ENCODE data around the gene OPCML.

The OPCML gene

DNA sequence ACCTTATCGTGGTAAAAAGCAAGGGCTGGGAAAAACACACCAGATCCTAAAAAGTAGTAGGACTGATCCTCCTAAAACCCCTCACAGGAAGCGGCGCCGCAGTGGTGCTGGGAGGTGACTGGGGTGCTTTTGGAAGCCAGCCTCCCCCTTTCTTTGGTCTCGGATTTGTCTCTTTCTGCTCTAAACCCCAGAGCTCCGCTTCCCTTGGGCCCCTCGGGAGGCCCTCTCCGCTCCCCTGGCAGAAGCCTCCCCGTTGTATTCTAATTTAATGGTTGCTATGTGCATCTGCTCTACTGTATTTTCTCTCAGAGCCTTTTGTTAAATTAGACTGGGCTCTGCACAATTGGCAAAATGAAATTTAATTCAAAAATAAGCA lies 587.7 kb downstream of the OPCML start:
- DNase-seq (ENCODE audit: low read depth, low spot score): no peak

DNA sequence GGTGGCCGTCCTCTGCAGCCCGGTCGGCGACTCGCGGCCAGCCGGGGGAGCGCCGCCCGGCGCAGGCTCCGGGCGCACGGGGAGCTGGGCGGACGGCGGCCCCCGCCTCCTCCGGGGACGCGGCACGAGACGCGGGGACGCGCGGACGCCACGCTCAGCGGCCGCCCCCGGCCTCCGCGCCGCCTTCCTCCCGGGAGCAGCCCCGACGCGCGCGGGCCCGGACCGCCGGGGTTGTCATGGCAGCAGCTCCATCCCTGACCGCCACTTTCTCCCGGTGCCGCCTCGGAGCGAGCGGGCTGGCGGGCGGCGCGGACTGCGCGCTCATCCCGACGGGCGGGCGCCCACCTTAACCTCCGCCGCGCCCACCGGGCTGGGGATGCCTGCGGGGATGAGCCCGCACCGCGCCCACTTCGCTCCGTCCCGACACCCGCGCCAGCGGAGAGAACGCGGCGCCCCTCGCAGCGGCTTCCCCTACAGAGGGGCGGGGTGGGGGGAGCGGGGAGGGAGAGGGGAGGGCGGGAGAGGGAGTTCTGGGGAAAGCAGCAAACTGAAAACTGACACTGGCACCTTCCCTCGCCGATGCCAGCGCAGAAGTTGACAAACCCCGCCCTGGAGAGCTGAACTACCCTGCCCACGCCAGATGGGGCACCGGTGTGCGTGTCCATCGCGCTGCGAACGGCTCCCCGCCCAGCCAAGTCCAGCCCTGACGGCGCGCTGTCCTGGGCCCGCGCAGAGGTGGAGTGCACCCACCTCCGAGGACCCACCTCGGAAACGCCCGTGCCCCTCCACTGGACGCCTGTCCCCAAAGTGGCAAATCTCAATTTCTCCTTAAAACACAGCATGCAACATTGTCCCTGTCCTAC lies 588.4 kb downstream of the OPCML start:
- no peak for DNase-seq (ENCODE audit: low read depth, low spot score)

DNA sequence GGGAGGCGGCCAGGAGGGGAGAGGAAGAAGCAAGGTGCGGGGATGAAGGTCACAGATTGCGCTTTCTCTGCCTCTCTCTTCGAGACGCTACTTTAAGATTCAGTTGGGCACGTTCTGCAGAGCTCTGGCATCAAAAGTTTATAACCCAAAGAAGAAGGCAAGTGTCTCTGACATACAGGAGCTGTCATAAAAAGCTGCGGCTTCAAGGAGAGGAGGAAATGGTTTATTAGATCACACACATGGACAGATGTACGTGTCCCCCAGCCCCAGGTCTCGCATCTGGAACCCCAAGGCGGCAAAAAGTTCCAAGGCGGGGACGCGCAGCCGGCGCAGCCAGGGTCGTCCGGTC lies 589.0 kb downstream of the OPCML start:
- no peak for DNase-seq (ENCODE audit: low read depth, low spot score)

DNA sequence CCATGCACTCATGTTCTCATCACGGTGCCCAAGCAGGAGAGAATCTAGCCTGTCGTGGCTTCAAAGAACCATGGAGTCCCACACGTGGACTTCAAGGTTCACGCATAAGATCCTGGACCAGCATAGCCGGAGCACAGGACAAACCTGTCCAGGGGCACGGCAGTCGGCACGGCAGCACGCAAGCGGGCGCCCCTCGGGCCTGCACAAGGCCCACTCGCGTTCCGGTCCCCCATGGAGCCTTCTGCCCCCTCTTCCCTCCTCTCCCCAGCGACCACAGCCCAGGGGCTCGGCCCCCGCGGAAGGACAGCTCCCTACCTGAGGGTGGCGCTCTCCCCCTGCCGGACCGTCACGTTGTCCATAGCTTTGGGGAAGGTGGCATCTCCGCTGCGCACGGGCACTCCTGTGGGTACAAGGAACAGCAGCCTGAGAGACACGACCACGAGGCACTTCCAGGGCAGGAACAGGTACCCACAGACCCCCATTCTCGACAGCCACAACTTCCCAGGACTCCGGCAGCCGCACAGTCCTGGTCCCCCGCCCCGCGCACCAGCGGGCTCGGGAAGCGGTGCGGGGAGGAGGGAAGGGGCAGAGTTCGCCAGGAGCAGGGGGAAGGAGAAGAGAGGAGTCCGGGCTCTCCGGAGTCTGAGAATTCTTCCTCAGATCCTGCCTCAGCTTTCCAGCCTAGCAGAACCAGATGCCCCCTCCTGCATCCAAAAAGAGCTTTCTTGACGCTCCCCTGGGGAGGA lies 589.5 kb downstream of the OPCML start:
- no peak for DNase-seq (ENCODE audit: low read depth, low spot score)

DNA sequence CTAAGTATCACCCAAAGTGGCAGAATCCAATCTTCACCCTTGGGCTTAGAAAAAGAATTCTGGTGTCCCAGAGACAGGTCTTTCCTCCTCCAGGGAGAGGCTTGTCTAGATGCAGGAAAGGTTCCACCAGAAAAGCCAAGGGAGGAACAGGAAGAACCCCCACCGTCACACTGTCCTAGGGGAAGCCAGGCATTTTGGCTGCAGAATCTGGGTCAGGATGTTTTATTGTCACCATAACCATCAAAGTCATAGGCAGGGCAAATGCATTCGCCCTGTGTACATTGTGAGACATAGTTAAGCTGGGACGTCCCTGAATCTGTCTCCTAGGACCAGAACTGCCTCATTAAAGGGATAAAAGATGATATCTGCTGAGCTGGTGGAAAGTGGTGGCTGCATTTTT lies 590.5 kb downstream of the OPCML start:
- DNase-seq (ENCODE audit: low read depth, low spot score): no peak

DNA sequence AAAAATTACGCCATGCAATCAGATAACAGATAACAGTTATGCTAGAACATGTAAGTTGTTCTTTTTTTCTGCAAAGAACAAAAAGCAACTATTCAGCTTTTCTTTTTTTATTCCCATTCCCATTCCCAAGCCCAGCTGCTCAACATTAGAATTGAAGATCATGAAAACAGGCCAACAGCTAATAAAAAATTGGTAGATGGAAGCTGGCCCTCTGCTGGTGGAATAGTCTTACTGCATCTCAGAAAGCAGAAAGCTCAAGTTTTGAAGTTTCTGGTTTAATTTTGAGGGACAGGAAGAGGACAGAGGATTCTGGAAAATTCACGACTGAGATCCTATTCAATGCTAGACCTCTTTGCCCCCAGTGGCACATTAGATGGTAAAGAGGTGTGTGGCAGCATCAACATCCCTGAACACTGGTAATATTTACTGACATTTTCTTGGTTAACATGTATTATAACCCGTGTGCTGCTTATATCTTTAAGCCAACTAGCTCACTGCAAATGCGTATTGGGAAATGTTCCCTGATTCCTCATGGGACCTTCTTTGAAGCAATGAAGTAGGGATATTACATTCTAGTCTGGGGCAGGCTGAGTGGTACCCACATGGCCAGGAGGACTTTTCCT lies 591.2 kb downstream of the OPCML start:
- DNase-seq (ENCODE audit: low read depth, low spot score): peak; percentile 10

DNA sequence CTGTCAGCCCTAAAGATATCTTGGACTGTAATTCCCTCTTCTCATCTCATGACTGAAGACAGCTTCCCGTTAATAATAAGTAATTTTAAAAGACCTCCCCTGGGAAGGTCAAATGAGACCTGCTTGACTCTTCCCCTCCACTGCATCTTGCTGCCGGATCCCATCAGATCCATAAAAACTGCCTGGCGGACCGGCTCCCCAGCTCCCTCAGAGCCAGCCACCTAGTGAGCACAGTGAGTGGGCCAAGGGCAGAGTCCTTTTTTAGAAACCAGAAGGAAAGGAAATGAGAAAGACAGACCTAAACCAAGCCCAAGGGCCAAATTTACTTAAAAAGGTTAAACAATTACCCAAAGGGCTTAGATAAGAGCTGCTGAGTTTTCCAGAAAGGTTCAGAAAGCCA lies 595.3 kb downstream of the OPCML start:
- no peak for DNase-seq (ENCODE audit: low read depth, low spot score)

DNA sequence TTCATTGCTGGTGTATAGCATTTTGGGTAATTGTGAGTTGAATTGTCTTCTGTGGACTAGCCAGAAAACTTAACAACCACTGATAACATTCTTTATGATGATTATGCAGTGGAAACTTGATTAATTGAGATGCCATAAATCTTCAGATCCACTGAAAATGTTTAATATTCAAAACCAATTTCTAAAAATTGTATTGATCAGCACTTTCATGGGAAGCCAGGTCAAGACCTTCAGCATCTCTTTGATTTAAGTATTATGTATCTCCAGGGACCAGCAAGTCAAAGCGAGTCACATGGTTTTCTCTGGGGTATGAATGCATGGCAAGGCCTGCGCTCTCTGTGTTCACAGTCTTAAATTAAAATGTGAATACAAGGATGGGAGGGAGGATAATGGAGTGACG lies 596.9 kb downstream of the OPCML start:
- no peak for DNase-seq (ENCODE audit: low read depth, low spot score)

DNA sequence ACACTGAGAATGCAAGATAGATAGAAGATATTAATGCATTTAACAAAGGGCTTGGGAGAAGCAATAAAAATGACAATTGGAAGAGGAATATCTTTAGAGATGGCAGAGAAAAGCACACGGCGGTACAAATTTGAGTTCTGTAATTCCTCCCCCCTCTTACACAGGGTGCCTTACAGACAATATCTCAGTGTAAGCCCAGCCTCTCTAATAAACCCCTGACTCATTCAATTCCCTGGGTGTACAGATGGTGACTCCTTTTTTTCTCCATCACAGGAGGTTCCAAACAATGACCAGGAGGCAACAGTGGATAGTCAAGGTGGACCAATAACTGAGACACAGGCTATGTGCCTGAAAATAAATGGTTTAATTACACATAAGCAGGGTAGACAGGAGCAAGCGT lies 598.6 kb downstream of the OPCML start:
- DNase-seq (ENCODE audit: low read depth, low spot score): no peak

DNA sequence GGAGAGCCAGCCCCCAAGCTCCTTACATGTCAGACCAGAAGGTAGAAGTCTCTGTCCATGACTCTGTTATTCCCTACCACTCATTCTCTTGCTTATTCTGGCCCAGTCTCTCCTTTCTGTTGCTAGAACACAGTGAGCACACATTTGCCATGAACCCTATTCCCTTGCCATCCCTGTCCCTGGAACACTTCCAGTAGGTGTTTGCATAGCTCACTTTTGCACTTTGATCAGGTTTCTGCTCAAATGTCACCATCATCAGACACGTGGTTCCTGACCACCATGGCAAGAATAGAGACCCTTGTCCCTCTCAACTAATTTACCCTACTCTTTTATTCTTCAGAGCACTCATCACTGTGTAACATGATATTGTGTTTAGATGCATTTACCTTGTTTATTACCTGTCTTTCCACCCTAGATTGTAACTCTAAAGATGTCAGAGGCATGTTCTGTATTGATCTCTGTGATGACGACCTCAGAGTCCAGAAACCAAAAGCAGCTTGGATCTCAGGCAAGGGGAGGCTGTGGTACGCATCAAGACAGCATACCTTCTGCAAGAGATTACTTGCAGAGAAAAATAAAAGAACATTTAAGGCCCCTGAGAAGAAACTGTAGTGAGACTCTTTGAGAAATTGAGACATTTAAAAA lies 606.4 kb downstream of the OPCML start:
- DNase-seq (ENCODE audit: low read depth, low spot score): no peak

DNA sequence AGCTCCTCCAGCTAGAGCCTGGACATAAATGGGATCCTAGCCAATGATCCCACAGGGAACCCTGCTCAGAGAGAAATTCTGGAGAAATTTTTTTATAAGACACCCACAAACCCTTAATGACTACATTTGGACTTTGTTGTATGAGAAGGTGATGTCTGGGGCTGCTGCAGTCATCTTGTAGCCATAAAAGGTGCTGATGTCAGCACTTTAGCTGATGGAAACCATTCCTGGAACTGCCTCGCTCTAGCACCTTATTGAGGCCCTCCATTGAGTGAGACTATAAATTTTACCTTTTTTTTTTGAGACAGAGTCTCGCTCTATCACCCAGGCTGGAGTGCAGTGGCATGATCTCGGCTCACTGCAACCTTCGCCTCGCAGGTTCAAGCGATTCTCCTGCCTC lies 610.7 kb downstream of the OPCML start:
- DNase-seq (ENCODE audit: low read depth, low spot score): no peak

DNA sequence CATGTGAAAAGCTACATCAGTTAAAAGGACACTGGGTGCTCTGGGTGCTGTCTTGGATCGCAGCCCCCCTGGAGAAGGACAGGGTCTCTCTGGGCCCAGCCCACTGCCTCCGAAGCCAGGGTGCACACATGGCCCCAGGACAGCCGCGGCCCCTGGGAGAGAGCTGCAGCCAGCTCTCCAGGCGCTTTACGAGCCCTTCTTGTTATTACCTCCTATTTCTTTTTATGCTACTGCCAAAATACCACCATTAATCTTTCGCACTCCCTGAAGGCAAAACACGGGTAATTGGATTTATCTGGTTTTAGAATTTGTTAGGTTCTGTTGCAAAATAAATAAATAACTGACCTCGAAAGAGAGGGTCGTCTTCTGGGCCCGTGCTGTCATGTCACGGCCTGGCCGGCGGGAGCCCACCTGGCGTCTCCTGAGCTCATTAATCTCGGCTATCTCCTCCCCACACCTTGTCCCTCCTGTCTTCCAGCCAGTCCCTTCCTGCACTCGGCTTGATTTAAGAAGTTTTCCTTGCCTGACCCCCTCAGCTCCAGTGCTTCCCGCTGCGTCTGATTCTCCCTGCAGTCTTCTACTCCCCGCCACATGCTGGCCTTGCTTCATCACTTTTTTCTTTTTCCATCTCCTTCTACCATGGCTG lies 611.7 kb downstream of the OPCML start:
- no peak for DNase-seq (ENCODE audit: low read depth, low spot score)

DNA sequence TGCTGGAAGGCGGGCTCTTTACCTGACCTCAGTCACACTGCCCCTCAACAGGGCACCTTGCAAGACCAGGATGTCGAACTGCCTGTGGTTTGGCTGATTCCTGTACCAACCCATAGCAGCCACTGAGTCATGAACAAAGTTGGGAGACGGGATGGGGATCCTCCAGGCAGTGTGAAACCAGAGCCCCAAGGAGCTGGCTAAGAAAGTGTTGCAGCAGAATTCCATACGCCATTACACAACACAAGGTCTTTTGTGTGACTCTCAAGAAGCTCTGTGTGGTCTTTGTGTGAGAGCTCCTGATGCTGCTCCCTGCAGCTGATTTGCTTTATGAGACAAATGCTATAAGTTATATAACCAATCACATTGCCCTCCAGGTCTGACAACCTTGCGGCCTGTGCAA lies 617.7 kb downstream of the OPCML start:
- no peak for DNase-seq (ENCODE audit: low read depth, low spot score)

DNA sequence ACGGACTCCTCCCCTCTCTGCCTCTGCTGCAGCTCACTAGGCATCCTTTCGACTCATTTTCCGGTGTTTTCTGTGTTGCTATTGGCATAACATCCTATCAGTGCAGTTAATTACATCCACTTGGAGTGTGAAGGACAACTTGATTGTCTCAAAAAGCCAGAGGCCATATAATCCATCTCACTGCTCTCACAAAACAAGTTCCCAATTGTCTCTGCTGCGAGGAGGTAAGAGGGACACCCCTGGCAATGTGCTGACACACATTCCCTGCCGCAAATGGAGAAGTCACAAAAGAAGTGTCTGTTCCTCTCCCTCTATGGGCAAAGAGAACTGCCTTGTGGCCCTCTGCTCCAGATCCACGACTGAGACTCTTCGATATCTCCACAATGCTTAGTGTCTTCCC lies 618.4 kb downstream of the OPCML start:
- DNase-seq (ENCODE audit: low read depth, low spot score): no peak

DNA sequence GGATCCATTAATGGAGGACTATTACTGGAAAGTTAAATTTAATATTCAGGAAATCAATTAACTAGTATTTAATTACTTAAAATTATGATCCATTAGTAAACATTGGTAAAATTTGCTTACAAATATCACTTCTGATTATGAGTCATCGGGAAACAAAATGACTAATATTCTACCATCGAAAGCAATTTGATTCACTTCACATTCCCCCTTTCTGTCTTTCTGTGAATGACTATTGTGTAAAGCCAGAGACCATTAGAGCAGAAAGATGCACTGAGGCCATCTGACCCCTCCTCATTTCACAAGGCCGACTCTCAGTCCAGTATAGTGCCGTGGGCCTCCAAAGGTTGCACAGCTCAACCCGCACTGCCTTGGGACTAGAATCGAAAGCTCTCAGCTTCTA lies 619.0 kb downstream of the OPCML start:
- DNase-seq (ENCODE audit: low read depth, low spot score): no peak

DNA sequence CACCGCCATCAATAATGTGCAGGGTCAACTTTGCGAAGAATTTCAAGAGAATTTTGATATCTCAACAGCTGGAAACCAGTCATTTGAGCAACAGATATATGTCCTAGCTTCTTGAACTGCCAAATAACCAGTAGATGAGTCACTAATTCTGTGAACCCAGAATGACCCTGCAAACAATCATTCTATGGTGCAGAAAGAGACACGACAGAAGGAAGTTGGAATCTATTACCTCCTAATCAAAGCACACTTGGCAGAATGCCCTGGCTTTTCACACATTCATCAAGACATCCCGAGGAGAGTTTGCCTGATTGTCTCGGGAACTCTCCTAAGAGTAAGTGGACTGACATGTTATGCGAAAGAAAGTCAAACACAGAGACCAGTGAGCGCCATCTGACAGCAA lies 621.1 kb downstream of the OPCML start:
- no peak for DNase-seq (ENCODE audit: low read depth, low spot score)

DNA sequence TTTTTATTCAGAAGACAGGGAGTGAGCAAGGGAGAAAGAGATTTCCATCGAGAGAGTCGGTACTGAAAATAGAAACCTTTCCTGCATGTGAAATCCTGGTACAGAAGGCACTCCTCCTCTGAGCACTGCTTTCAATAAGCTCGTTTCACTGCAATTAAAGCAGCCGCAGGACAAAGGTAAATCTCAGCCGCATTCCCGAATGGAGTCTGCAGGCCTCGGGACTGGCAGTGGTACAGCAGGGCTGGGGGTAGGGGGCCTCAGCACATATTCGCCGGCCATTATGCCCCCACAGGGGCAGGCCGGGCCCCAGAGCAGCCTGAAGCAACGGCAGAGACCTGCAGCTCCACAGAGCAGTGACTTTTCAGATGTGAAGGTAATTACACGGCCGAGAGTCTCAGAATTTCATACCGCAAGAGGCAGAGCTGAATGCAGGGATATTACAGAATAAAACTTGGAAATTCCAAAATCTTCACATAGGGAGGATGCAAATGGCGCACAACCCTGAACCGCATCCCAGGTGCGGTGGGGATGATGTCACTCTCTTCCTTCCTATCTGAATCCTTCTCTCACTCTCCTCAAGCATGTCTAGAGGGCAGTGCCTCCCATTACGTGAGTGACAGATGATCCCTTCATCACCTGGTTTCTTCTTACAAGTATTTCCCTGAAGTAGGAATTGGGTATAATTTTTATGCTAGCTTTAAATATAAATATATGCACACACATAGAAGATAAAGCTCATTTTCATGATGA lies 622.1 kb downstream of the OPCML start:
- DNase-seq (ENCODE audit: low read depth, low spot score): no peak

DNA sequence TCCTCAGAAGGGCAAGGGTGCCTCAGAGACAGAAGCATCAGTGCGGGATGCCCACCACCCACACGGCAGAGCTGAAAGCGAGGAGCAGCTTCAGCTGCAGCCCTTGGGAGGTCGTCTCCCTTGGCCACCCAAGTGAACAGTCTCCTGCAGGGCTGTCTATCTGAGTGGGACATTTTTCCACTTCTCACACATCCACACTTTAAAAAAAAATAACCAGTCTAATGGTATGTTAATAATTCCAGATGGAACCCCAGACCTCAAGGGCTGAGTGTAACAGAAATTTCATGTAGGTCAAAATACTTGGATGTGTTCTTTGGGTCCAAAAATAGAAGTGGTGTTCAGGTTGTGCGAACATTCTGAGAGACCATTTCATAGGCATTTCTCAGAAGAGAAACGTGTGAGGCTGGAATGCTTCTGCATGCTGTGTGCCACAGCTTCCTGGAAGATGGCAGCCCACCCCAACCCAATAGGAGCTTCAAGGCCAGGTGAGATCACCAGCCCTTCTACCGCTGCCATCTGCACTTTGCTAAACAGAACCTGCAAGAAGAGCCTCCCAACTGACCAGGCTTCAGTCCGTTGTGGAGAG lies 623.2 kb downstream of the OPCML start:
- DNase-seq (ENCODE audit: low read depth, low spot score): no peak

DNA sequence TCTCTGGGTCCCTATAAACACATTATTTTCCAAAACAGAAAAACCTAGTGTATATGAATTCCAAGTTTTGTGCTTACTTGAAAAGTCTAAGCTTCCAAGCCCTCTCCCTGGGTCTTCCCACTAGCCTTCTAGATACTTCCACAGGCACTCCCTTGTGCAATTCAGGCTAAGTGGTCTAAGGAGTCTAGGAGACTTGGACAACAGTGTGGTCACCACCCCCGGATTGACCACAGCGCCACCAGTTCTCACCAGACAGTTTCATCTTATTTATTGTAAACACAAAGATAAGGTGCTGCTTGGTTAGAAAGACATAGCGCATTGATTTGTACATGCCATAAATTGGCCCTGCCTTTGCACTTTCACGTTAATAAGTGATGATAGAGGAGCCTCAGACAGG lies 623.9 kb downstream of the OPCML start:
- DNase-seq (ENCODE audit: low read depth, low spot score): no peak

DNA sequence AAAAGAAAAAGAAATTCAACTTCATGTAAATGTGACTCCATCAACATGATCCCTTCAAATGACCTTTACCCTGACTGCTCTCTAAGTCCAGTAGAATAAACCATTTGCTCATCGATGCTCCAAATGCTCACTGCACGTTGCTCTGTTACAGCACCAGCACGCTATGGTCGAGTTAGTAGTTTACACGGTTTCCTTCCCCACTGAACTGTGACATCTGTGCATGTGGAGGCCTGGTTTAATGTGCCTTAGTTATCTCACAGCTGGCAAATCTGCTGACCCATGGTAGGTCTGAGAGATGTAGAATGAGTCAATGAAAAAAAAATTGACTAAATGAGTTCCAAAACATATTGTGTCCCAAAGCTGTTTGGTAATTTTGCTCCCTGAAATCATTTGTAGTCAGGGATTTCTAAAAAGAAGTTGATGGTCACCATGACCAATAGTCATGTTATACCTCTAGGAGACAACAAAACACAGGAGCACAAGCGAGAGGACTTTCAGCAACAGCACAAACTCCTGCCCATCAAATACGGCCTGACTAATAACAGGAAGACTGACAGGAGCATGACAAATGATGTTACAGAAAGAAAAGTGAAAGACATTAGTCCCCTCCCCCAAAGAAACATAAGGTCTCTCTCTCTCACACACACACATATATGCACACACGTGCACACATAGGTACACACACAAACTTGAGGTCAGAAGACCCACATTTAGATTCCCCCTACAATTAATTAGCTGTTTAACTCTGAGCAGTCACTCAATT lies 624.5 kb downstream of the OPCML start:
- DNase-seq (ENCODE audit: low read depth, low spot score): no peak
